DMS79 (cell line): ENCODE measurements around the gene EPB41L4B.
A peak's percentile ranks its signal among the peaks of the same experiment; 100 is the strongest.
"Not testable (repeated sequence)": the region's sequence is repeated elsewhere in the genome, so short reads cannot be mapped to it uniquely, and the experiment has no call there.

Source experiments
- DNase-seq: peaks from one replicate; lab custom pipeline; 2025; lab: John Stamatoyannopoulos, UW

The EPB41L4B gene

GRCh38 chr9:109244179-109245132, 76.4 kb downstream of the EPB41L4B start:
- peak; percentile 2 for DNase-seq

GRCh38 chr9:109242741-109243140, 78.1 kb downstream of the EPB41L4B start:
- DNase-seq: no peak

GRCh38 chr9:109242014-109242413, 78.8 kb downstream of the EPB41L4B start:
- DNase-seq: no peak

- DNase-seq: no peak
These were observed 79.7 kb downstream of the EPB41L4B start for GRCh38 chr9:109241207-109241606.

GRCh38 chr9:109239240-109239639, 81.6 kb downstream of the EPB41L4B start:
- DNase-seq: no peak

GRCh38 chr9:109238655-109239054, 82.2 kb downstream of the EPB41L4B start:
- DNase-seq: no peak

- no peak for DNase-seq
These were observed 82.7 kb downstream of the EPB41L4B start for GRCh38 chr9:109238125-109238524.

GRCh38 chr9:109232449-109233237, 88.2 kb downstream of the EPB41L4B start:
- no peak for DNase-seq

- no peak for DNase-seq
These were observed 89.3 kb downstream of the EPB41L4B start for GRCh38 chr9:109231593-109231992.

GRCh38 chr9:109230277-109230676, 90.6 kb downstream of the EPB41L4B start:
- no peak for DNase-seq

GRCh38 chr9:109229682-109230081, 91.2 kb downstream of the EPB41L4B start:
- no peak for DNase-seq

GRCh38 chr9:109228093-109228642, 92.7 kb downstream of the EPB41L4B start:
- no peak for DNase-seq

- DNase-seq: no peak
These were observed 95.2 kb downstream of the EPB41L4B start for GRCh38 chr9:109225629-109226028.

- no peak for DNase-seq
These were observed 96.1 kb downstream of the EPB41L4B start for GRCh38 chr9:109224751-109225150.

- not testable (repeated sequence) for DNase-seq
These were observed 102.6 kb downstream of the EPB41L4B start for GRCh38 chr9:109218242-109218641.

- DNase-seq: no peak
These were observed 106.4 kb downstream of the EPB41L4B start for GRCh38 chr9:109214414-109214813.

GRCh38 chr9:109213285-109214121, 107.4 kb downstream of the EPB41L4B start:
- DNase-seq: no peak

GRCh38 chr9:109212768-109213167, 108.1 kb downstream of the EPB41L4B start:
- no peak for DNase-seq

GRCh38 chr9:109206670-109207069, 114.2 kb downstream of the EPB41L4B start:
- DNase-seq: no peak

- DNase-seq: no peak
These were observed 115.3 kb downstream of the EPB41L4B start for GRCh38 chr9:109205526-109205925.

- no peak for DNase-seq
These were observed 117.0 kb downstream of the EPB41L4B start for GRCh38 chr9:109203761-109204360.
